HG03575 (cell line): Measurements from ENCODE around the gene ZSCAN21.
"Not testable (repeated sequence)": the region's sequence is repeated elsewhere in the genome, so short reads cannot be mapped to it uniquely, and the experiment has no call there.

ENCODE experiments used
- ATAC-seq: cut with Tn5 transposase; IDR thresholded peaks from one replicate; pipeline ENCODE4 v1.9.1; 2021; ENCODE audit not compliant: unreplicated experiment, insufficient number of reproducible peaks, low FRiP score; ENCODE audit errors: extremely low read depth

The ZSCAN21 gene

DNA sequence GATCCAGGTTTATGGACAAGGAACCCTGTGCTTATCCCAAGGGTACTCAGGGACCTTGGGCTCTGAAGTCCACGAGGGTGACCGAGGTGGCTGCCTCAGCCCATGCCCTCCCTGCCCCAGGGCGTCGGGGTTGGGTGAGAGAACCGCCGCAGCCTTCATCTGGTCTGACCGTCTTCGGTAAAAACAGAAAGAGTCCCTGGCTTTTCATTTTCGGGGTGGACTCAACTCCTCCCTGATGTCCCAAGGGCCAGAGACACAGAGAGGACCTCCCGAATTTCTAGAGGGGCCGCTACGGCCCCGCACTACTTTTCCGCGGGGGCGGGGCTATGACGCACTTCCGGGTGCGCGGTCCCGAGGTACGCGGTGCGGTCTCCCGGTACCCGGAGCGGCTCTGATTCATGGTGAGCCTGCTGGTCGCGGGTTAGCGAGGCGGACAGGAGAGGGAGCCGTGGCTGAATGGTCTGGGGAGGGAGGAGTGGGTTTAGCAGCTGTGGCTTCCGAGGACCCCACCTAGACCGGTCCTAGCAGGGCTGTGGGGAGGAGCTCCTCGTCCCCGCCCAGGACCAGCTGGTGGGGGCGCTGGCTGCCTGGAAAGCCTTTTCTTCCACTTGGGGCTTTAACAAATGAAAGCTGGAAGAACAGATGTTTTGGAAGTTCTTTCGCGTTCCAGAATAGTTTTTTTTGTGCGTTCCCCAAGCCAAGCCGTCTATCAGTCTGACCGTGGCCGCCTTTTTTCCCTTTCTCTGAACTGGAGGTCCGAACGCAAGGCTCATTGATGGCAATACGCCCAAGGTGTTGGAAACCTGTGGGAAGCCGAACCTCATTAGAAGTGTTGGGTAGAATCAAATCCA is at the start of gene ZSCAN21:
Gene ZSCAN21 (plus strand): TSS at position 334 of the 851 bp plus-strand sequence. CDS start 7,233 bp downstream, outside the sequence.
- ATAC-seq: no peak

DNA sequence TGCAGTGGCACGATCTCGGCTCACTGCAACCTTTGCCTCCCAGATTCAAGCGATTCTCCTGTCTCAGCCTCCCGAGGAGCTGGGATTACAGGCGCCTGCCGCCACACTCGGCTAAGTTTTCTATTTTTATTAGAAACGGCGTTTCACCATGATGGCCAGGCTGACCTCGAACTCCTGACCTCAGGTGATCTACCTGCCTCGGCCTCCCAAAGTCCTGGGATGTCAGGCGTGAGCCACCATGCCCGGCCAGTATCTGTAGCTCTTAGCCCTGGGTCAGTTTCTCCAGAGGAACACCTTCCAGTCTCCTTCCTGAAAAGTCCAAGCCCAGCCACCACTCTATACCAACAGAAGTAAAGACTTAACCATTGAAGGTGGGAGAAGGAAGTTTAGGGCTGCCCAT is 49.3 kb upstream of the ZSCAN21 start:
- ATAC-seq: no peak

DNA sequence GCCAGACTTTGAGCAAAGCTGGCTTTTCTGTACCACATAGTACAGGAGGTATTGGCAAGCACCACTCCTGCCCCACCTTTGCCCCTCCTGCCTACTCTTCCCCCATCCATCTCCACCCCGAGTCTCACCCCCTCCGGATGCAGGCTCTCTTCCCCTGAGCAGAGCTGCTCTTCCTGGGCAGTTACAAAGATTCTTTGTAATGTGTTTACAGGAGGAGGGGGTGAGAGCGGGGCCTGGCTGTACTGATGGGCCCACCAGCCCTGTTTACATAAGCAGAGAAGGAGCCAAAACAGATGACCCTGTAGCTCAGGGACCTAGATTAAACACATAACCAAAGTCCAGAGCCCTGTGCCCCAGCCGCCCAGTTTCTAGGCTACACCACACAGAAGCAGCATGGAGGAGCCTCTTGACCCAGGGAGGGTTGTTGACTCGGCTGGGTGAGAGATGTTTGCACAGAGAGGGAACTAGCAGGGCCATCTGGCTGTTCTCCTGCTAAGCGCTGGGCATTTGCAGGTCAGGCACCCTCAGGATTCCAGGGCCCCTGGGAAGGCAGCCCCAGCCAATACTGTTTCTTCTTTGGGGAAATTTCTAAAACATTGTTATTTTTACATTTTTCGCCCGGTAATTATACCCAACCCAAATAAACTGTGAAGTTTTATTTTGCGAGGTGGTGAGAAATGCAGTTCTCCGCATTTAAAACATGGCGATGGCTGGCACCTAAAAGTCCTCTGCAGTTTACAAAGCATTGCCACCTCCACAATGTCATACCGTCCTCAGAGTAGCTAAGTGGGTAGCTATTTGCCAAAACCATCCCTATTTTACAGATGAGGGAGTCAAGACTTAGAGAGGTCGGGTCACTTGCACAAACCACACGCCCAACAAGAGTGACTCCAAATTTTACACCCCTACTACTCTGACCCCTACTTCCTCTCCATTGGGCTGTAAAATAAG is 45.6 kb upstream of the ZSCAN21 start:
- no peak for ATAC-seq

DNA sequence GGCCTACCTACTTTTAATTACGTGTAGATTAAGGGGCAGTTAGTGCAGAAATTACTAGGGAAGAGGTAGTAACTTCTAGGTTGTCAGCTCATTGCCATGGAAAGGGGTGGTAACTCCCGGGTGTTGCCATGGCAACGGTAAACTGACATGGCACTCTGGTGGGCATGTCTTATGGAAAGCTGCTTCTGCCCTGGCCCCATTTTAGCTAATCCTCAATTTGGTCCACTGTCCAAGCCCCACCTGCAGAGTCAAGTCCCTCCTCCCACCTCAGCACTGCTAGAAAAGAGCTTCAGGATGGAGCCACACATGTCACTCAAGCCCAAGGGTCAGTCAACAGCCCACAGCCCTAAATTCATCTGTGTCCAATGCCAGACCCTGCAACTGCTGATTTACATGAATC is 41.7 kb upstream of the ZSCAN21 start:
- no peak for ATAC-seq

DNA sequence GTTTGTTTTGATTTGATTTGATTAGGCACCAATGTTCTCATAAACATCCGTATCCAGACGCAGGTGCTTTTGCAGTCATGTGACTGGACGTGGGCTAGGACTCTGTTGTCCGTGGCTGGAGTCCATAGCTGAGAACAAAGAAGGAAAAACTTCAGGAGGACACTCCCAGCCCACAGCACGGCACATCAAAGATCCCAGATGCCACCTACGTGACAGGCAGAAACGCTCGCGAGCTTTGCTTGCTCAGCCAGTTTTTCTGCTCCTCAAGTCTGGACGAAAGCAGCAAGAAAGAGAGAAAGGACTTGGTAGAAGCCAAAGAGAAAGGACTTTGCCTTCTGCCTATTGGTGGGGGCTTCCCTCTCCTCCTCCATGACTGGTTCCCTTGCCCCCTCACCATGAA is 41.0 kb upstream of the ZSCAN21 start:
- ATAC-seq: no peak

DNA sequence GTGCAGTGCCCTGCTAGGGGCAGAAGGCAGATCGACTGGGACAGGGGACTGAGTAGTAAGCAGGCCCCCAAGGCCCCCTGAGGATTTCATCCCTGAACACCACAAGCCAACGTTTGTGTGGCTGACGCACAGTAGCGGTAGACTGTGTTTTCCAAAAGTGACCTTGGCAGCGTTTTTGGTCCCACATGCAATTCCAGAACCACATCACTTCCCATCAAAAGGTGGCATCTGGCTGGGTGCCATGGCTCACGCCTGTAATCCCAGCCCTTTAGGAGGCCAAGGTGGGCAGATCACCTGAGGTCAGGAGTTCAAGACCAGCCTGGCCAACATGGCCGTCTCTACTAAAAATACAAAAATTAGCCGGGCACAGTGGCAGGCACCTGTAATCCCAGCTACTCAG is 39.6 kb upstream of the ZSCAN21 start:
- not testable (repeated sequence) for ATAC-seq

DNA sequence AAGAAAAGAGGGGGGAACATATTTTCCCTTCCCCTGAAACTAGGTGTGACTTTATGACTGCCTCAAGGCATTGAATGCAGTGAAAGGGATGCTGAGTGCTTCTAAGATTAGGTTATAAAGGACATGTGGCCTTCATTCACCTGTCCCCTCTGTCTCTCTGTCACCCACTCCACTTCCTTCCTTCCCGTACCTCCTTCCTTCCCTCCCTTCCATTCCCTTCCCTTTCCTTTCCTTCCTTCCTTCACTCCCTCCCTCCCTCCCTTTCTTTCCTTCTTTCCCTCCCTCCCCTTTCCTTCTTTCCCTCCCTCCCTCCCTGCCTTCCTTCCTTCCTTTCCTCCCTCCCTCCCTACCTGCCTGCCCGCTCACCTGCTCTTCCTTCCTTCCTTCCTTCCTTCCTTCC is 38.7 kb upstream of the ZSCAN21 start:
- ATAC-seq: no peak

DNA sequence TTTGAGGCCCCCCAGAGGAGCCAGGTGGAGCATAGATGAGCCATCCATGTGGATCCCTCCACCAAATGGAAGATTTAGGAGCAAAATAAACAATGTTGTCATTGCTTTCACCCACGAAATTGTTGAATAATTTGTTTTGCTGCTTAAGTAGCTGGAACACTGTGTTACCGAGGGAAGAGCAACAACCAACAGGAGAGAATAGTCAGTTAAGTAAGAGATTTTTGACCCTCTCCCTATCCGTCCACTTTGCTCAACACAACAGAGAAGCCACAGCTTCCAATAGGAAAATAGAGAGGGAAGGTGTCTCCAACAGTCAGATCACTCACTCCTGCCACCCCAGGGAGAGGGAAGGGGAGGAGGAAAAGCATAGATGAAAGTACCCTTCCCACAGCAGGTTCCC is 38.1 kb upstream of the ZSCAN21 start:
- ATAC-seq: no peak

DNA sequence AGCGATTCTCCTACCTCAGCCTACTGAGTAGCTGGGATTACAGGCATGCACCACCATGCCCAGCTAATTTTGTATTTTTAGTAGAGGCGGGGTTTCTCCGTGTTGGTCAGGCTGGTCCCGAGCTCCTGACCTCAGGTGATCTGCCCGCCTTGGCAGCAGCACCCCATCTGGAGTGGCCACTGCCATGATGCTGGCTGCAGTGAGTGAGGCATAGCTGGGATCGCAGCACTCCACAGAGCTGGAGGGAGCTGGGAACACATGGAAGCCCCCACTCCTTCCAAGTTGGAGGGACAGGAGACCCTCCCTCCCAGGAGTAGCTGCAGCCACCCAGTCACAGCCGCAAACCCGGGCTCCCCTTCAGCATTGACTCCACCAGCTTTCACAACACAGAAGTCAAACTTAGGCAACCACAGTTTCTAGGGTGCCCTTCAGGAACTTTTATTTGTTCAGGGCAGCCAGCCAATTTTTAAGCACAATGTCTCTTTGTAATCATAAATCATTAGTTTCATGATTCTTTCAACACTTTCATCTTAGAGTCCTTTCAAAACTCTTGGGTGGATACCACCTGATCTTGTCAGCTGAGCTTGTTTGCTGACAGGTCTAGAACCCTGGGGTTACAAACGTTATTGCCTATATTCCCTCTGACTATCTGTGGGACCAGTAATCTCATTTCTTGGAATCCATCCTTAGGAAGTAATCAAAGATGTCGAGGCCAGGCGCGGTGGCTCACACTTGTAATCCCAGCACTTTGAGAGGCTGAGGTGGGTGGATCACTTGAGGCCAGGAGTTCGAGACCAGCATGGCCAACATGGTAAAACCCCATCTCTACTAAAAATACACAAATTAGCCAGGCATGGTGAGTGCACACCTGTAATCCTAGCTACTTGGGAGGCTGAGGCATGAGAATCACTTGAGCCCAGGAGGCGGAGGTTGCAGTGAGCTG is 36.9 kb upstream of the ZSCAN21 start:
- ATAC-seq: not testable (repeated sequence)

DNA sequence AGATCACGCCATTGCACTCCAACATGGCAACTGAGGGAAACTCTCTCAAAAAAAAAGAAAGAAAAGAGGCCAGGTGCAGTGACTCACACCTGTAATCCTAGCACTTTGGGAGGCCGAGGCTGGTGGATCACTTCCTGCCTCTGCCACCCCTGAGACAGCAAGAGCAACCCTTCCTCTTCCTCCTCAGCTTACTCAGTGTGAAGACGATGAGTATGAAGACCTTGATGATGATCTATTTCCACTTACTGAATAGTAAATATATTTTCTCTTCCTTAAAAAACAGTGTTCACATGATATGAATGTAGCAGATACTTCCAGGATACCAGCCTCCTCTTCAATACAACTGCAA is 36.3 kb upstream of the ZSCAN21 start:
- no peak for ATAC-seq

DNA sequence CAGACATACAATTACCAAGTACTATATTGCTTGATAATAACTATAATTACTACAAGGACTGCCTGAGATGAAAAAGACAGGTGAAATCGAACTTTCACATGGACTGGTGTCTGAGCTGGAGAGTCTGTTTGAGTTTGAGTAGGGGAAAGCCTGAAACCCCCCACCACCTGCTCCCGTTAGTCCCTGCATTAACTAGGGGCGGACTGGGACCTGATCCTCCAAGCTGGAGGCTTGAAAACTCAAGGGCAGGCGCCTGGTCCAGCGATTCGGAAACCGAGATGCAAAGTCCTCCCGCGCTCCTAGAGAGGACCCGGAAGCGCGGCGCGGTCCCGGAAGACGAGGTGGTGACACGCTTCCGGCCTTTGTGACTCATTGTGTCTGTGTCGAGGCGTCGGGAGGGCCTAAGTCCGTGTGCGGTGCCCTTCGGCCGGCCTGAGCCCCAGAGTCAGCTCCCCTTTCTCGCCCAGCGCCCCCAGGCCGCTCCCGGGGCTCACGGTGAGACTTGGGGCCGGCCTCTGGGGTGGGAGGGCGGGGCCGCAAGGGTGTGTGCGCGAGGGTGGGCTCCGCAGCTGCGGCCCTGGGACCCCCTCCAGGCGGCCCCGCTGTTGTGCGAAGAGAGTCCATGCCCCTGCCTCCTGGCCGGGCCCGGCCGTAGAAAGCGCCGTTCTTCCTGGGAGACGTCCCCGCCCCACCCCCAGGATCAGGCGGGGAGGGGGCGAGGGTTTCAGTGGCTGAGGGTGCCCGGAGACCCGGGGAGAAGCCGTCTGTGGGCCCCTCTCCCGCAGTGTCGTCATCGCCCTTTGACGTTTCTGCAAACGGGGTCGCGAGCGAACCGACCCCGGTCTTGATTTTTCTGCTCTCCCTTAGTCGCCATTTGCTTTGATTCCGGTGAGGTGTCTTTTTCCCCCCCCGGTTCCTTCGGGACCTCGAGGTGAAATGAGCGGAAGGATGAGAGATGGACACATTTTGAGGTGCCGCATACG is 34.1 kb upstream of the ZSCAN21 start, which contains the start of gene ZKSCAN1:
Gene ZKSCAN1 (plus strand): TSS at position 365 of the 983 bp plus-strand sequence. CDS start 7,911 bp downstream, outside the sequence.
- peak; percentile 62 for ATAC-seq

DNA sequence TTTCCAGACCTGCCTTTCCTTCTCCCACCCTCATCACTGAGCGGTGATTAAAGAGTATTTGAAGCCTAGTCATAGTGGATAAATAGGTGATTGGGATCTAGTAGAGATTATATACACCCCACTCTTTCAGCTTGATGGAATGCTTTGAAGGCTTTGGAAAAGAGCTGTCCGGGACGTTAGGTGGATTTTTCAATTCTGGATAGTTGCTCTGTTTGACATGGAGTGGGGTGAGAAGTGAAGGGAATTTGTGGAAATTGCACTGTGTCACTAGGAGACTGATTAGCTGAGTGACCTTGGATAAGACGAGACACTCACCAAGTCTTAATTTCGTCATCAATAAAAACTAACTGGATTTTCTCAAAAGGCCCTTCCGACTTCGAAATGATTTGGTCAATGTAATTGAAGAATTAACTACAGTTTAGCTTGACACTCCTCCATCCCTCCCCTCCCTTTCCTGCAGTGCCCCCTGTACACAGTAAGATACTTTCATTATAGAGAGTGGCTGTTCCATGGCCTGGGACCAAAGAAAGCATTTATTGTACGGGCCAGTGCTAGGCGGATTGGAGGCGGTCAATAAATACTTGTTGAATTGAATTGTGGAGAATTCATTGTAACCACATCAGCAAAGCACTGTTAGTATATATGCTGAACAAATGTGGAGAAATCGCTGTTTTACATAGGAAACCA is 33.2 kb upstream of the ZSCAN21 start:
- no peak for ATAC-seq

DNA sequence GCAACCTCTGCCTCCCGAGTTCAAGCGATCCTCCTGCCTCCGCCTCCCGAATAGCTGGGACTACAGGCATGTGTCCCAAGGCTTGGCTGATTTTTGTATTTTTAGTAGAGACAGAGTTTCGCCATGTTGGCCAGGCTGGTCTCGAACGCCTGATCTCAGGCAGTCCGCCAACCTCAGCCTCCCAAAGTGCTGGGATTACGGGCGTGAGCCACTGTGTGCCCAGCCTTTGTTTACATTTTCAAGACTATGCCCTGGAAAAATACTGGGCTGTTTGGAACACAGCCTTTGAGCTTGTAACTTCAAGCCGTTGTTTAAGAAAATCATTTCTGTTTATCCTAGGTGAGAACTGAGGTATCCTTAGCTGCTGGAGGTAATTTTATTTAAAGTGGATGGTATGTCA is 32.3 kb upstream of the ZSCAN21 start:
- no peak for ATAC-seq

DNA sequence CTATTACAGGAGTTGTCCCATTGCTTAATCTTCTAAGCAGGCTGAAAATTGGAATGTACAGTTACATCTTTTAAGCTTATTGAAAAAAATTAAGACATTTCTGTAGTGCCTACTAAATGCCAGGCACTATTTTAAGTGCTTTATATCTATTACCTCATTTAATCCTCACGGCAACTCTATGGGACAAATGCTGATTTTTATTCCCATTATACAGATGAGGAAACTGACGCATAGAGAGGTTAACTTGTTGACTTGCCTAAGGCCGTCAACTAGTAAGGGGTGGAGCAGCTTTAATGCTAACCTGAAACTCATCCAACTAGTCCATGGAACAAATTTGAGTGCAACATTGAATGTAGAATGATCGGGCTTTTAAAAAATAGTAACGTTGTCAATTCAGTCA is 31.7 kb upstream of the ZSCAN21 start:
- ATAC-seq: no peak

DNA sequence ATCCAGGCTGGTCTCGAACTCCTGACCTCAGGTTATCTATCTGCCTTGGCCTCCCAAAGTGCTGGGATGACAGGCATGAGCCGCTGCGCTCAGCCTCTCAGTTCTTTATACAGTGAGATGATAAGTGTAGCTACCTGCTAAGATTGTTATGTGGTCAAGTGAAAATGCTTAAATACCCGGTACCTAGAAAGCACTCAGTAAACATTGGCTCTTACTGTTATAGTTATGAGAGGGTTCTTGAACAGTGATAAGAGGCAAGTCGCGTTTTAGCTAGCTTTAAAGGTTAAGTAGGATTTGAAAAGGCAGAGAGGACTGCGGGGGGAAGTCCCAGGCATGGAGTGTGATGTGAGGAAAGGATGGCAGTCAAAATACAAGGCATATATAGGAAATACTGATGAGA is 29.7 kb upstream of the ZSCAN21 start:
- ATAC-seq: no peak

DNA sequence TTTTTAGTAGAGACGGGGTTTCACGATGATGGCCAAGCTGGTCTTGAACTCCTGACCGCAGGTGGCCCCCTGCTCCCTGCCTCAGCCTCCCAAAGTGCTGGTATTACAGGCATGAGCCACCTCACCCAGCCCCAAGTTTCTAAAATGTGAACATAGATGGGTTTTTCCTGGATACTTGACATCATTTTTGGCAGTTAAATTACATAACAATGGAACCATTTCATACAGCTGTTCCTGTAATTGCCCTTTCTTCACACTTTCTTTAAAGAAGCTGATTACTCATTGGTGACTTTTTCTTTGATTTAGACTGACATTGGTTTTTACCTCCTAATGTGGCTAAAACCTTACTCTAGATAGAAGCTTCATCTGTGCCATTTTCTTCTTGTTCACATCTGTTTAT is 28.3 kb upstream of the ZSCAN21 start:
- ATAC-seq: no peak

DNA sequence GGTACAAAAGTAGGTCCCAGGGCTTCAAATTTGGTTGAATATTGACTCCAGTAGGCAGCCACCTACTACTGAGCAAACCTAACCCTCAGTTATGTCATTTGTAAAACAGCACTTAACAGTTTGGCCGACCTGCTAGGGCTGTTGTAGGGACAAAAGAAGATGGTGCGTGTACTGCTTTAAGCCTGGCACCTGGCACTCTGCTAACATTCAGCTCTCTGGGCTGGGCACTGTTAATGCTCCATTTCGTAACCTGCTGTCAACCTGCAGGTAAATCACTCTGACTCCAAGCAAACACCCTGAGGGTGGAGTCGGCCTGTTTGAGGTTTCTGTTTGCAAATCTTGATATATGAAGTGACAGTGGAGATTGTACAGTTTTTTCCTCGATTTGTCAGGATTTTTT is 27.0 kb upstream of the ZSCAN21 start:
- ATAC-seq: no peak
